Parathyroid adenoma (tissue), 2 donors: ENCODE results near the gene ST7.

Experiments
- H2AFZ ChIP-seq: fragments of 300-600 bp; sonication (generic); one replicate; pipeline ENCODE4 v1.7.0; 2017; ENCODE audit warnings: antibody characterized with exemption, mild to moderate bottlenecking
- H3K27ac ChIP-seq: fragments of 300-600 bp; sonication (generic); one replicate; pipeline ENCODE4 v1.7.0; 2017
- H3K27me3 ChIP-seq: fragments of 300-600 bp; sonication (generic); one replicate; pipeline ENCODE4 v1.7.0; 2017; ENCODE audit warnings: low read length; ENCODE audit not compliant: control insufficient read depth, insufficient read depth
- H3K36me3 ChIP-seq: fragments of 300-600 bp; sonication (generic); one replicate; pipeline ENCODE4 v1.7.0; 2017; ENCODE audit warnings: low read length; ENCODE audit not compliant: control insufficient read depth, insufficient read depth
- H3K4me1 ChIP-seq: fragments of 300-600 bp; sonication (generic); one replicate; pipeline ENCODE4 v1.7.0; 2017; ENCODE audit warnings: control low read depth
- H3K4me2 ChIP-seq: fragments of 300-600 bp; sonication (generic); one replicate; pipeline ENCODE4 v1.7.0; 2017; ENCODE audit warnings: low read length
- H3K4me3 ChIP-seq: fragments of 300-600 bp; sonication (generic); one replicate; pipeline ENCODE4 v1.7.0; 2017; ENCODE audit warnings: low read depth, low read length
- H3K79me2 ChIP-seq: fragments of 300-600 bp; sonication (generic); one replicate; pipeline ENCODE4 v1.7.0; 2017; ENCODE audit warnings: control low read depth
- H3K9ac ChIP-seq: fragments of 300-600 bp; sonication (generic); one replicate; pipeline ENCODE4 v1.7.0; 2017; ENCODE audit warnings: mild to moderate bottlenecking
- H3K9me3 ChIP-seq: fragments of 300-600 bp; sonication (generic); one replicate; pipeline ENCODE4 v1.7.0; 2017; ENCODE audit warnings: low read length; ENCODE audit not compliant: control insufficient read depth
- TF ChIP-seq, protein P1 (sequence below): fragments of 300-600 bp; sonication (generic); IDR thresholded peaks from one replicate; pipeline ENCODE4 v1.7.0; 2017; ENCODE audit warnings: antibody characterized with exemption, mild to moderate bottlenecking
- donor health status: primary hyperparathyroidism.

The ST7 gene

GRCh38 chr7:117129521-117129955 lies 176.2 kb downstream of the ST7 start:
- Histone ChIP-seq H3K79me2 (no peaks in the 10 kb centered on the region), H3K27me3 (no peaks in the 10 kb centered on the region), H2AFZ (no peak overlapping the region), H3K9me3 (no peaks in the 10 kb centered on the region), H3K4me3 (no peak overlapping the region), H3K9ac (no peak overlapping the region), H3K36me3 (no peaks in the 10 kb centered on the region), H3K4me1 (peaks cover 6% of the 10 kb centered on the region), H3K27ac (no peak overlapping the region), H3K4me2 (no peak overlapping the region)
- TF ChIP-seq, protein P1, sequence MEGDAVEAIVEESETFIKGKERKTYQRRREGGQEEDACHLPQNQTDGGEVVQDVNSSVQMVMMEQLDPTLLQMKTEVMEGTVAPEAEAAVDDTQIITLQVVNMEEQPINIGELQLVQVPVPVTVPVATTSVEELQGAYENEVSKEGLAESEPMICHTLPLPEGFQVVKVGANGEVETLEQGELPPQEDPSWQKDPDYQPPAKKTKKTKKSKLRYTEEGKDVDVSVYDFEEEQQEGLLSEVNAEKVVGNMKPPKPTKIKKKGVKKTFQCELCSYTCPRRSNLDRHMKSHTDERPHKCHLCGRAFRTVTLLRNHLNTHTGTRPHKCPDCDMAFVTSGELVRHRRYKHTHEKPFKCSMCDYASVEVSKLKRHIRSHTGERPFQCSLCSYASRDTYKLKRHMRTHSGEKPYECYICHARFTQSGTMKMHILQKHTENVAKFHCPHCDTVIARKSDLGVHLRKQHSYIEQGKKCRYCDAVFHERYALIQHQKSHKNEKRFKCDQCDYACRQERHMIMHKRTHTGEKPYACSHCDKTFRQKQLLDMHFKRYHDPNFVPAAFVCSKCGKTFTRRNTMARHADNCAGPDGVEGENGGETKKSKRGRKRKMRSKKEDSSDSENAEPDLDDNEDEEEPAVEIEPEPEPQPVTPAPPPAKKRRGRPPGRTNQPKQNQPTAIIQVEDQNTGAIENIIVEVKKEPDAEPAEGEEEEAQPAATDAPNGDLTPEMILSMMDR: no peak

DNA sequence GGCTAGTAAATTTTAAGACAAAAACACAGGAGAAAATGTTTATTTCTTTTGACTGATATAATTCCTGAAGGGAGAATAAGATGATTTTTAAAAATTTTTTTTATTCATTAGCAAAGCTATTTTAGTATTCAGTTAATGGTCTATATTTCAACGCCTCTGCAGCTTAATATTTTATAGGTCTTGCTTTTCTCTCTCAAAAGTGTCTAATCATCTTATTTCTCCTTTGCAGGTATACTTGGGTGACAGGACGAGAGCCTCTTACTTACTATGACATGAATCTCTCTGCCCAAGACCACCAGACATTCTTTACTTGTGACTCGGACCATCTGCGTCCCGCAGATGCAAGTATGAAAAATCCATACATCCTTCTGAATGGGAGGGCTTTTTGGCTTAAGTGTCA lies 177.0 kb downstream of the ST7 start:
- H3K9me3 ChIP-seq: no peaks in the 10 kb centered on the region
- no peaks in the 10 kb centered on the region for H3K79me2 ChIP-seq
- no peak overlapping the region for H2AFZ ChIP-seq
- H3K4me3 ChIP-seq: no peak overlapping the region
- no peak overlapping the region for H3K9ac ChIP-seq
- no peaks in the 10 kb centered on the region for H3K36me3 ChIP-seq
- no peak overlapping the region for H3K4me2 ChIP-seq
- H3K27ac ChIP-seq: no peak overlapping the region
- no peaks in the 10 kb centered on the region for H3K4me1 ChIP-seq
- TF ChIP-seq, protein P1: no peak
- H3K27me3 ChIP-seq: no peaks in the 10 kb centered on the region

GRCh38 chr7:117132321-117133120 lies 179.2 kb downstream of the ST7 start:
- Histone ChIP-seq H3K9me3 (no peaks in the 10 kb centered on the region), H3K27ac (no peak overlapping the region), H3K27me3 (no peaks in the 10 kb centered on the region), H3K4me3 (no peak overlapping the region), H2AFZ (no peak overlapping the region), H3K36me3 (no peaks in the 10 kb centered on the region), H3K79me2 (no peaks in the 10 kb centered on the region), H3K9ac (no peak overlapping the region), H3K4me1 (no peaks in the 10 kb centered on the region), H3K4me2 (no peak overlapping the region)
- TF ChIP-seq, protein P1: no peak

- H3K36me3 ChIP-seq: no peaks in the 10 kb centered on the region
- no peak overlapping the region for H3K4me2 ChIP-seq
- no peak overlapping the region for H3K27ac ChIP-seq
- H3K4me3 ChIP-seq: no peak overlapping the region
- TF ChIP-seq, protein P1: no peak
- H3K27me3 ChIP-seq: no peaks in the 10 kb centered on the region
- no peak overlapping the region for H2AFZ ChIP-seq
- H3K9me3 ChIP-seq: no peaks in the 10 kb centered on the region
- no peaks in the 10 kb centered on the region for H3K79me2 ChIP-seq
- no peak overlapping the region for H3K9ac ChIP-seq
- no peaks in the 10 kb centered on the region for H3K4me1 ChIP-seq
These were observed 179.8 kb downstream of the ST7 start for GRCh38 chr7:117133125-117133524.

GRCh38 chr7:117134411-117134810 lies 181.1 kb downstream of the ST7 start:
- H3K27ac ChIP-seq: no peak overlapping the region

More at GRCh38 chr7:117134411-117134810, 181.1 kb downstream of the ST7 start:
- Histone ChIP-seq H3K9me3 (no peaks in the 10 kb centered on the region), H3K36me3 (no peaks in the 10 kb centered on the region), H3K79me2 (no peaks in the 10 kb centered on the region), H2AFZ (no peak overlapping the region), H3K4me2 (no peak overlapping the region), H3K4me1 (no peaks in the 10 kb centered on the region), H3K27me3 (no peaks in the 10 kb centered on the region), H3K9ac (no peak overlapping the region), H3K4me3 (no peak overlapping the region)
- TF ChIP-seq, protein P1: no peak
